H1 (cell line): ENCODE data around the gene KLHL3. TPM values are rescaled to one million over a fixed set of nuclear protein-coding genes. Genes with fewer than 3 reads are reported as not detected.

ENCODE experiments used
- CTCF ChIA-PET: fragments of 300-600 bp; sonication (Branson Sonifier 250); formaldehyde crosslinking; loops from one replicate; lab custom pipeline; 2021; ENCODE audit not compliant: partially characterized antibody; lab: Charles Lee
- POLR2A ChIA-PET: fragments of 300-600 bp; sonication (Branson Sonifier 250); formaldehyde crosslinking; loops from one replicate; lab custom pipeline; 2021; ENCODE audit warnings: inconsistent platforms; ENCODE audit not compliant: partially characterized antibody; lab: Charles Lee
- DNase-seq, 2 experiments: peaks; one replicate each; pipeline versions ENCODE4 v3.0.0 to v3.0.0-alpha.2; 2010 to 2022; ENCODE audit warnings: low spot score in 2 of 2, low read depth in 1 of 2, mixed read lengths in 1 of 2
- FAIRE-seq: peaks from 2 replicates; lab custom pipeline; 2011; peaks lifted over from hg19 to GRCh38; lab: Jason Lieb, UNC
- H2AFZ ChIP-seq: 2 replicates; pipeline ENCODE4 v1.8.1; 2012; ENCODE audit warnings: low read length, inconsistent platforms
- H2AK5ac ChIP-seq: 2 replicates; pipeline ENCODE4 v1.6.1; 2013; ENCODE audit warnings: low read depth, low read length
- H2BK120ac ChIP-seq: replicated peaks from 2 replicates; pipeline ENCODE3; 2013; ENCODE audit warnings: low read depth, low read length, inconsistent platforms
- H2BK12ac ChIP-seq: 2 replicates; pipeline ENCODE4 v1.6.1; 2013; ENCODE audit warnings: low read depth, low read length
- H2BK15ac ChIP-seq: 2 replicates; pipeline ENCODE4 v1.6.1; 2013; ENCODE audit warnings: low read length
- H2BK20ac ChIP-seq: 2 replicates; pipeline ENCODE4 v1.6.1; 2013; ENCODE audit warnings: low read length
- H2BK5ac ChIP-seq: 2 replicates; pipeline ENCODE4 v1.6.1; 2013; ENCODE audit warnings: low read depth, low read length
- H3K14ac ChIP-seq: 2 replicates; pipeline ENCODE4 v1.6.1; 2013; ENCODE audit warnings: inconsistent platforms; ENCODE audit not compliant: insufficient read length
- H3K18ac ChIP-seq: 2 replicates; pipeline ENCODE4 v1.6.1; 2013; ENCODE audit warnings: low read length; ENCODE audit errors: extremely low read depth
- H3K23ac ChIP-seq: 2 replicates; pipeline ENCODE4 v1.6.1; 2013; ENCODE audit warnings: inconsistent platforms; ENCODE audit not compliant: insufficient read length
- H3K23me2 ChIP-seq: 2 replicates; pipeline ENCODE4 v1.6.1; 2013; ENCODE audit warnings: low read depth, low read length
- H3K27ac ChIP-seq: 2 replicates; pipeline ENCODE4 v1.6.1; 2011; ENCODE audit warnings: low read depth, low read length, inconsistent platforms
- H3K27me3 ChIP-seq, 4 experiments: replicated peaks in 1 of 4; 1 replicate in 1 of 4; 2 replicates in 3 of 4; pipeline versions ENCODE4 v1.6.1 to v1.8.1; 2011 to 2013; ENCODE audit warnings: low read length in 3 of 4, mild to moderate bottlenecking in 3 of 4, inconsistent platforms in 2 of 4, mixed read lengths in 2 of 4, moderate library complexity in 1 of 4; ENCODE audit not compliant: control insufficient read depth in 3 of 4, insufficient read depth in 3 of 4; ENCODE audit errors: extremely low read depth in 1 of 4
- H3K36me3 ChIP-seq, 4 experiments: 2 replicates each; pipeline versions ENCODE4 v1.6.1 to v1.8.1; 2011 to 2013; ENCODE audit warnings: mild to moderate bottlenecking in 4 of 4, low read length in 3 of 4, moderate library complexity in 2 of 4, control low read depth in 1 of 4, inconsistent platforms in 1 of 4; ENCODE audit not compliant: insufficient read depth in 4 of 4, control insufficient read depth in 2 of 4
- H3K4ac ChIP-seq: replicated peaks from 2 replicates; pipeline ENCODE3; 2013; ENCODE audit warnings: low read length, low read depth, mixed read lengths, inconsistent platforms; ENCODE audit not compliant: insufficient read length
- H3K4me1 ChIP-seq, 4 experiments: replicated peaks in 1 of 4; 1 replicate in 1 of 4; 2 replicates in 3 of 4; pipeline versions ENCODE4 v1.6.1 to v1.8.1; 2011 to 2013; ENCODE audit warnings: low read length in 3 of 4, inconsistent platforms in 2 of 4, mixed read lengths in 1 of 4; ENCODE audit not compliant: insufficient read depth in 4 of 4, control insufficient read depth in 3 of 4
- H3K4me2 ChIP-seq, 2 experiments: 2 replicates each; pipeline versions ENCODE4 v1.6.1 to v1.8.1; 2011 to 2013; ENCODE audit warnings: low read depth in 2 of 2, low read length in 2 of 2, control low read depth in 1 of 2, inconsistent platforms in 1 of 2, mild to moderate bottlenecking in 1 of 2; ENCODE audit not compliant: insufficient read depth in 1 of 2
- H3K4me3 ChIP-seq, 4 experiments: fragments of 200-600, 300-600 bp in 1 of 4; sonication (generic), shearing (Covaris generic), sonication (Bioruptor Twin) in 1 of 4; 2 replicates each; pipeline versions ENCODE4 v1.5.1 to v1.8.1; 2011 to 2016; ENCODE audit warnings: low read length in 4 of 4, low read depth in 3 of 4, control low read depth in 2 of 4, inconsistent platforms in 2 of 4, mild to moderate bottlenecking in 2 of 4, mixed read lengths in 1 of 4, moderate library complexity in 1 of 4; ENCODE audit not compliant: insufficient read depth in 2 of 4; ENCODE audit errors: extremely low read depth in 1 of 4
- H3K56ac ChIP-seq: replicated peaks from 2 replicates; pipeline ENCODE3; 2013; ENCODE audit warnings: low read depth, mild to moderate bottlenecking, mixed read lengths, low read length, inconsistent platforms; ENCODE audit not compliant: insufficient read length
- H3K79me1 ChIP-seq: 2 replicates; pipeline ENCODE4 v1.6.1; 2013; ENCODE audit warnings: low read depth, low read length, control low read depth
- H3K79me2 ChIP-seq, 2 experiments: 2 replicates each; pipeline versions ENCODE4 v1.6.1 to v1.8.1; 2012 to 2013; ENCODE audit warnings: low read length in 2 of 2, mild to moderate bottlenecking in 2 of 2, inconsistent platforms in 1 of 2; ENCODE audit not compliant: insufficient read depth in 2 of 2, control insufficient read depth in 1 of 2
- H3K9ac ChIP-seq, 4 experiments: replicated peaks in 1 of 4; 1 replicate in 1 of 4; 2 replicates in 3 of 4; pipeline versions ENCODE4 v1.6.1 to v1.8.1; 2011 to 2013; ENCODE audit warnings: low read depth in 3 of 4, low read length in 3 of 4, control low read depth in 2 of 4, mild to moderate bottlenecking in 2 of 4, moderate library complexity in 2 of 4, inconsistent platforms in 1 of 4; ENCODE audit errors: extremely low read depth in 1 of 4
- H3K9me3 ChIP-seq, 2 experiments: 2 replicates each; pipeline versions ENCODE4 v1.6.1 to v1.8.1; 2012 to 2013; ENCODE audit warnings: mild to moderate bottlenecking in 2 of 2, moderate library complexity in 2 of 2, control low read depth in 1 of 2, inconsistent platforms in 1 of 2, low read depth in 1 of 2, low read length in 1 of 2, mixed read lengths in 1 of 2; ENCODE audit not compliant: insufficient read depth in 2 of 2
- H4K20me1 ChIP-seq, 2 experiments: replicated peaks in 1 of 2; 2 replicates each; pipeline versions ENCODE3 to v1.8.1; 2011 to 2013; ENCODE audit warnings: inconsistent platforms in 2 of 2, low read length in 2 of 2, mild to moderate bottlenecking in 1 of 2; ENCODE audit not compliant: insufficient read depth in 2 of 2, control insufficient read depth in 1 of 2
- H4K5ac ChIP-seq: 2 replicates; pipeline ENCODE4 v1.6.1; 2013; ENCODE audit warnings: low read length, low read depth, mixed read lengths, inconsistent platforms; ENCODE audit not compliant: insufficient read length
- H4K8ac ChIP-seq: 2 replicates; pipeline ENCODE4 v1.8.0; 2013; ENCODE audit warnings: mild to moderate bottlenecking, moderate library complexity, low read length, inconsistent platforms; ENCODE audit not compliant: insufficient read depth; ENCODE audit errors: extremely low read depth
- H4K91ac ChIP-seq: replicated peaks from 2 replicates; pipeline ENCODE3; 2013; ENCODE audit warnings: low read length, mixed read lengths, inconsistent platforms; ENCODE audit not compliant: insufficient read length
- RBBP5 ChIP-seq: IDR thresholded peaks from 2 replicates; pipeline ENCODE4 v1.7.1; 2012; ENCODE audit warnings: low read depth, mild to moderate bottlenecking, inconsistent platforms, low read length, moderate library complexity, borderline replicate concordance
- WGBS, 2 experiments: shearing (Covaris generic) in 1 of 2; methylation state at CpG; one replicate each; pipeline versions ENCODE4 v1.1.6 to v1.1.7; 2013 to 2015; ENCODE audit warnings: low lambda C conversion rate in 2 of 2, mixed read lengths in 2 of 2, inconsistent platforms in 1 of 2, low coverage in 1 of 2, missing lambda C conversion rate in 1 of 2; ENCODE audit not compliant: insufficient replicate concordance in 2 of 2, insufficient coverage in 1 of 2, insufficient read length in 1 of 2; ENCODE audit errors: extremely low coverage in 1 of 2, missing lambda C conversion rate in 1 of 2; 5-methylcytosine and 5-hydroxymethylcytosine counted together
- polyA plus RNA-seq, 7 experiments: library from polyadenylated mRNA; depleted of rRNA in 3 of 7; stranded (reverse) in 5 of 7; unstranded in 2 of 7; fragments of >200 nt in 5 of 7; fragments of 200-250 nt in 2 of 7; gene quantifications; 1 replicate in 5 of 7; 2 replicates in 1 of 7; 4 replicates in 1 of 7; pipeline versions ENCODE4 v1.2.1 to v1.2.3, GENCODE V29; 2011 to 2013; ENCODE audit warnings: missing spikeins in 2 of 7, mixed read lengths in 2 of 7
- total RNA-seq: library from RNA; stranded (reverse); fragmentation: NEBNext Ultra II Directional; extraction: Animal tissue kit (Norgen Biotek cat#: 25700); gene quantifications from 2 replicates; pipeline ENCODE4 v1.2.1, GENCODE V29; 2021

KLHL3 gene
- total and polyA plus RNA-seq, 2 of the 8 experiments (the other 6 are each of a cell fraction or from before 2014, with no cell fraction given): 7.4 to 13.7 TPM

DNA sequence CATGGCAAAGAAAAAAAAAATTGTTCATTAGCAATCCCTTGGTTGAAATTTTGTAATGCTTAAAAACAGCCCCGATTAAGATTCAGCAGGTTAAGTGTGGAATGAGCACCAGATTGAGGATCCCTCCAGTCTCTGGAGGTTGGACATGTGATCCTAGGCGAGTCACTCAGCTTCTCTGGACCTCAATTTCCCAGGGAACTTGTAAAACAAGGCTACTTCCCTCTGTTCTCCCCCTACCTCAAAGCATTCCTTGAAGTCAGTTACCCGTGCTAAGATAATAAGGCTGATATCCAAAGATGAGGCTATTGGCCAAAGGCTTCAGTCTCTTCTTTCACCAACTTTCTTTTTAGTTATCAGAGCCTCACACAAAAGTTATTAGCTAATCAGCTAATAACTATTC, 2.9 kb downstream of the KLHL3 start:
- Histone ChIP-seq H3K4me1 (peaks cover 3 to 14% (median 6%) of the 10 kb centered on the region in 4 experiments; a peak in 5 of 7 replicates), H3K9me3 (no peaks in the 10 kb centered on the region), H3K23me2 (peaks cover 12% of the 10 kb centered on the region; the same call in 1 of the 2 replicates), H4K8ac (no peak overlapping the region), H2BK120ac (no peak overlapping the region), H3K23ac (no peak overlapping the region), H3K27ac (no peak overlapping the region), H2BK15ac (no peak overlapping the region), H3K4me2 (no peak overlapping the region; a peak in 2 of 4 replicates), H4K91ac (no peak overlapping the region), H2AK5ac (no peak overlapping the region), H2BK12ac (no peak overlapping the region), H3K27me3 (no peaks in the 10 kb centered on the region), H3K79me1 (peaks cover 6% of the 10 kb centered on the region), H4K20me1 (no peaks in the 10 kb centered on the region), H2BK5ac (no peak overlapping the region), H3K4me3 (no peak overlapping the region), H3K36me3 (no peaks in the 10 kb centered on the region), H4K5ac (no peak overlapping the region), H3K9ac (no peak overlapping the region), H3K4ac (no peak overlapping the region), H2BK20ac (no peak overlapping the region), H2AFZ (no peak overlapping the region), H3K56ac (no peak overlapping the region), H3K18ac (no peak overlapping the region), H3K14ac (no peak overlapping the region), H3K79me2 (peaks cover 6 to 40% of the 10 kb centered on the region in 2 experiments; a peak in 3 of 4 replicates)
- FAIRE-seq: no peak
- ChIA-PET CTCF (interaction anchor here (0.8 to 1.6 kb wide), 9 partner anchors 8 to 104 kb away, joined by 3 to 7 read pairs (median 4); no protein-coding TSS in a partner anchor), POLR2A (interaction anchor here (3.4 kb wide), 1 partner anchor 20 kb away, joined by 12 read pairs; the partner anchor contains the start of gene HNRNPA0)
- WGBS, 2 experiments: 88% methylated on average over 3 of the region's 3 CpGs; no CpG with 5 or more reads in 1 of the 2 experiments
- no peak for TF ChIP-seq RBBP5
- no peak for DNase-seq
